ENCODE data around the gene OSBPL8. TPM values are rescaled to one million over a fixed set of nuclear protein-coding genes. Genes with fewer than 3 reads are reported as not detected.
"Not testable (repeated sequence)": the region's sequence is repeated elsewhere in the genome, so short reads cannot be mapped to it uniquely, and the experiment has no call there.

OSBPL8 gene
- total RNA-seq, 2 donors from 2014 or later, result 34.5 to 38.8 TPM

DNA sequence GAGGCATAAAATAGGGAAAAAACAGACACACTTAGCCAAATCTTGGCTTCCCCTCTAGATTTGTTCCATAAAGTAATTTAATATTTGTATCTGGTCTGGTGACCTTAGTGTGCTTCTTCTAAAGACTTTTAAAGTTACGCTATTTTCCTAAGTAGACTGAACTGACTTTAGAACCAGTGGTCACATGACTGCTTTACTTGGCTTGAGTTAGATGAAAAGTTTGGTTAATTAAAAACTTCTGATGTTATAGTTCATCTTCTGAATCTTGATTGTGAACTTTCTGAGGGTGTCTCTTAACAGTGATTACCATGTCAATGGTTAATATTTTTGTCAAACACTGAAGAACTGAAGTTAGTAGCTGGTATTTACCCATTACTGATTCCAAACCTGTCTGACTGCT is 214.0 kb downstream of the OSBPL8 start:
- intact Hi-C loops (cut with DNase I), result loop anchor here in 1 of 2 donors (5.0 to 10.0 kb wide), 4 partner anchors 163 to 263 kb away; partner anchors contain the start of gene NAP1L1
- ATAC-seq (no peak), DNase-seq (no peak)

- DNase-seq (no peak), ATAC-seq (no peak)
- intact Hi-C loops (cut with DNase I), result loop anchor here in 1 of 2 donors (10.0 kb wide), 1 partner anchor 187 kb away; no protein-coding TSS in a partner anchor
Measured at GRCh38 chr12:76341436-76342030, 218.0 kb downstream of the OSBPL8 start.

GRCh38 chr12:76340680-76341435 is 218.7 kb downstream of the OSBPL8 start:
- ATAC-seq, result peak in 1 of 2 donors; percentile 32
- no peak for DNase-seq
- intact Hi-C loops (cut with DNase I), result loop anchor here in 1 of 2 donors (10.0 kb wide), 1 partner anchor 186 kb away; no protein-coding TSS in a partner anchor

GRCh38 chr12:76337583-76337982 is 222.0 kb downstream of the OSBPL8 start:
- intact Hi-C loops (cut with DNase I), result no loop called here
- DNase-seq, result no peak
- no peak for ATAC-seq

DNA sequence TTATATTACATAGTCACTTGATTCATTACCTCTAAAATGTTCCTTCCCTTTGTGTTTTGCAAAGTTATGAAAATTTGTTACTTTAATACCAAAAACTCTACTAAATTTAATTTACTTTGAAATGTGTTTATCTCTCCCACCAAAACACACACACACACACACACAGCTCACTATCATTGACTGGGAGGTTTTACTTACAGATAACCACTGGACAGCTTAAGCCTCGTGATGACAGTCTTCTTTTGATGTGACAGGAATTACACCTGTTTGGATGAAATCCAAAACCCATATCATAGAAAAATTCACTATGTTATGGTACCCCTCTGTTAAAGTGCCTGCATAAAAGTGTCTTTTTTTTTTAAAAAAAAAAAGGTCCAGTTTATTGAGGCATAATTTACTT is 227.0 kb downstream of the OSBPL8 start:
- intact Hi-C loops (cut with DNase I), result no loop called here
- DNase-seq (no peak), ATAC-seq (no peak)

DNA sequence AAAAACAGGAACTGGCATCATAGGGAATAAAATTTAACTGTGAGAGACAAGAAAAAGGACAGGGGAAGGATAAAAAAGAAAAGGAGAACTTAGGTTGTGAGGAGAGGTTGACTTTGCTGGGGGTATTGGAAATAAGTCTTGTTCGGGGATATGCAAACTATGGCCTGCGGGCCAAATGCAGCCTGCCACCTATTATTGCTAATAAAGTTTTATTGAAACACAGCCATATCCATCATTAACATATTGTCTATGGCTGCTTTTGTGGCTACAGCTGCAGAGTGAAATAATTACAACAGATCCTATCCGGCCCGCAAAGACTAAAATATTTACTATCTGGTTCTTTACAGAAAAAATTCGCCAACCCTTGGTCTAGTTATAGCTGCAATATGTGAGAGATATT is 230.0 kb downstream of the OSBPL8 start:
- ATAC-seq (no peak), DNase-seq (no peak)

DNA sequence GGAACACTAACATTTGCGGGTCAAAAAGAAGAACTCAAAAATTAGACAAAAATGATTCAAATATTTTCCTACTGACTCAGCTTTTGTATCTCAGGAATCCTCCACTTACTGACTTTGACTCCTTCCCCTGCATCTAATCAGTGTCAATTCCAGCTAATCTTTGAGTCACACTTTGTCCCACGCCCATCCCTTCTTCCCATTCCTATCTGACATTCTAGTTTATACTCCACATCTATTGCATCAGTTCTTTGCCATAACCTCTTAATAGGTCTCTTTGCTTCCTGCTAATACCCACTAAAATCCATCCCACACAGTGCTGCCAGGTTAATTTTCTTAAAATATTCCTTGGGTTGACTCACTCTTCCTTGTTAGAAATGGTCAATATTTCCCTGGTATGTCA is 230.4 kb downstream of the OSBPL8 start:
- intact Hi-C loops (cut with DNase I), result no loop called here
- DNase-seq (no peak), ATAC-seq (peak in 1 of 2 donors; percentile 72)

More for the DNA sequence above, 230.0 kb downstream of the OSBPL8 start:
- intact Hi-C loops (cut with DNase I), result no loop called here

- ATAC-seq; intact Hi-C loops (cut with DNase I); DNase-seq: not testable (repeated sequence)
Measured at GRCh38 chr12:76319595-76320319, 239.8 kb downstream of the OSBPL8 start.

- ATAC-seq (no peak), DNase-seq (no peak)
- intact Hi-C loops (cut with DNase I), result no loop called here
Measured at GRCh38 chr12:76318773-76319594, 240.6 kb downstream of the OSBPL8 start.

GRCh38 chr12:76317976-76318375 is 241.6 kb downstream of the OSBPL8 start:
- ATAC-seq, result no peak
- intact Hi-C loops (cut with DNase I), result no loop called here
- DNase-seq, result no peak

GRCh38 chr12:76316468-76316867 is 243.1 kb downstream of the OSBPL8 start:
- ATAC-seq (no peak), DNase-seq (no peak)
- intact Hi-C loops (cut with DNase I), result no loop called here

DNA sequence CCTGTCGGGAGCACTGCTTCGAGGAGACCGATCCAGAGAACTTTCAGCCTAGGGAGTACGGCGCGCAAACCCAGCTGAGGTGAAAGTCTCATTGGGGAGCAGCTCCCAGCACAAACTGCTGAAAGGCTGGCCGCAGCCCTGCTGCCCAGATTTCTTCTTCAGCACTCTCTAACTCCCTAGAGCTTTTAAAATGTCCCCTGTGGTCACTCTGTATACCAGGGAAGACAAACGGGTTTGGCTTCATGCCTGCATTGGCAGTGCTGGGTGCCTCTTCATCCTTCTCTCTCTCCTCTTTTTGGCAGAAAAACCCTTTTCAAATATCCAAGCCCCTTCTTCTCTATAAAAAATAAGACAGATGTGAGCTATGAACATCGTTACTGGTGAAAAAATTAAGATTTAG is 246.3 kb downstream of the OSBPL8 start:
- DNase-seq (no peak), ATAC-seq (no peak)
- intact Hi-C loops (cut with DNase I), result no loop called here

GRCh38 chr12:76312315-76312714 is 247.3 kb downstream of the OSBPL8 start:
- intact Hi-C loops (cut with DNase I), result no loop called here
- ATAC-seq, result no peak

DNA sequence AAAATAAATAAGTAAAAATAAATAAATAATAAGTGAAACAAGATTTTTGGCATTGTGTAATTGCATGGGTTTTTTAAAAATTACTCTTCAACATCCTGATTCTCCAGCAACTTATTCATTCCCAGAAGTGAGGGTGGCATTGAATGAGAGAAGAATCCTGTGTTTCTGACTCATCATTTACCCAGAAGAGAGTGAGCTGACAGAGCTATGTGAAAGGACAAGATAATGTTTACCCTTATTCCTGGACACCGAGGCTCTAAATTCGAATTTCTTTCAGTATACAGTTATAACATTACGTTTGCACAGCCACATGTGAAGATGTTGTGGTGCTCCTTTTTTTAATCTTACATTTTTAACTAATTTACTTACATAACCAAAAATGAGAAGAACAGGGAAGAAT is 247.8 kb downstream of the OSBPL8 start:
- ATAC-seq (no peak), DNase-seq (no peak)
- intact Hi-C loops (cut with DNase I), result no loop called here

More at GRCh38 chr12:76312315-76312714, 247.3 kb downstream of the OSBPL8 start:
- DNase-seq, result no peak

- DNase-seq, result no peak
- peak in 1 of 2 donors; percentile 64 for ATAC-seq
- intact Hi-C loops (cut with DNase I), result no loop called here
Measured at GRCh38 chr12:76310110-76310509, 249.5 kb downstream of the OSBPL8 start.

DNA sequence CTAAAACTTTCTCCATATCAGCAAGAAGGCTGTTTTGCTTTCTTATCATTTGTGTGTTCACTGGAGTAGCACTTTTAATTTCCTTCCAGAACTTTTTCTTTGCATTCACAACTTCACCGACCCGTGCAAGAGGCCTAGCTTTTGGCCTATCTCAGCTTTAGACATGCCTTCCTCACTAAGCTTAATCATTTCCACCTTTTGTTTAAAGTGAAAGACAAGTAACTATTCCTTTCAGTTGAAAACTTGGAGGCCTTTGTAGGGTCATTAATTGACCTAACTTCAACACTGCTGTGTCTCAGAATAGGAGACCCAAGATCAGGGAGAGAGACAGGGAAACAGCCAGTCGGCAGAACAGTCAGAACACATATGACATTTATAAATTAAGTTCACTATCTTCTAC is 250.7 kb downstream of the OSBPL8 start:
- intact Hi-C loops (cut with DNase I), result no loop called here
- ATAC-seq, result no peak

GRCh38 chr12:76307083-76307482 is 252.5 kb downstream of the OSBPL8 start:
- intact Hi-C loops (cut with DNase I), result no loop called here
- ATAC-seq, result no peak
- DNase-seq, result no peak

More for the DNA sequence above, 250.7 kb downstream of the OSBPL8 start:
- no peak for DNase-seq

DNA sequence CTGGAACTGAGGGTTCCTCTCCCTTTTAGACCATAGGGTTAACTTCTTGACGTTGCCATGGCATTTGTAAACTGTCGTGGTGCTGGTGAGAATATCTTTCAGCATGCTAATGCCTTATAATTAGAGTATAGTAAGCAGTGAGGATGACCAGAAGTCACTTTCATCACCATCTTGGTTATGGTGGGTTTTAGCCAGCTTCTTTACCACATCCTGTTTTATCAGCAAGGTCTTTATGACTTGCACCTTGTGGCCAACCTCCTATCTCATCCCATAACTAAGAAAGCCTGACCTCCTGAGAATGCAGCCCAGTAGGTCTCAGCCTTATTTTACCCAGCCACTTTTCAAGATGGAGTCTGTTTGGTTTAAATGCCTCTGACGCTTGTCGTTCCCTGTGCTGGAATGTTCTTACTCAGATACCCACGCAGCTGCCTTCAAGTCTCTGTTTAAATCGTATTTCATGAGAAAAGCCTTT is 255.5 kb downstream of the OSBPL8 start:
- ATAC-seq, result no peak
- DNase-seq, result no peak
- intact Hi-C loops (cut with DNase I), result no loop called here

GRCh38 chr12:76303365-76303764 is 256.2 kb downstream of the OSBPL8 start:
- ATAC-seq (no peak), DNase-seq (no peak)
- intact Hi-C loops (cut with DNase I), result no loop called here

All from left cardiac atrium (tissue), 4 donors.